ENCODE data around the gene BMP7. TPM values are rescaled to one million over a fixed set of nuclear protein-coding genes. Genes with fewer than 3 reads are reported as not detected.

The BMP7 gene
- total and polyA plus RNA-seq, 2 of the 13 experiments (the other 11 are each of a cell fraction or from before 2014, with no cell fraction given): not detected

- TF ChIP-seq ZIK1 (CRISPR knock-in tag; IDR thresholded peaks at IDR 0.05; ENCODE audit: borderline replicate concordance, low read depth): no peak
- no peak for TF ChIP-seq TEAD2 (CRISPR knock-in tag; IDR thresholded peaks at IDR 0.05)
- TF ChIP-seq TCF7 (IDR thresholded peaks at IDR 0.05; ENCODE audit: low read depth): no peak
Observed at GRCh38 chr20:57249772-57250171, 16.7 kb downstream of the BMP7 start (continued).

- Histone ChIP-seq H3K27me3 (ENCODE audit: control insufficient read depth in 1 of 2, insufficient read depth in 2 of 2, low read length in 2 of 2) (peaks cover 7 to 32% of the 10 kb centered on the region in 2 experiments; a peak in 4 of 5 replicates), H3K9me3 (ENCODE audit: low read length) (no peaks in the 10 kb centered on the region), H3K9ac (ENCODE audit: insufficient read depth, low read depth, low read length) (no peak overlapping the region), H3K4me1 (ENCODE audit: insufficient read depth, low read length) (no peaks in the 10 kb centered on the region), H3K4me3 (replicated peaks in 1 of 3; ENCODE audit: insufficient read depth in 1 of 3, low read depth in 2 of 3, low read length in 3 of 3) (no peak overlapping the region), H3K79me2 (ENCODE audit: insufficient read depth, low read length) (no peaks in the 10 kb centered on the region), H3K27ac (ENCODE audit: extremely low read length, insufficient read depth, low read length) (no peak overlapping the region), H2AFZ (ENCODE audit: low read length) (no peak overlapping the region), H3K4me2 (ENCODE audit: low read depth, low read length) (no peak overlapping the region), H4K20me1 (ENCODE audit: insufficient read depth, low read length) (no peaks in the 10 kb centered on the region), H3K36me3 (replicated peaks in 1 of 2; ENCODE audit: control insufficient read depth in 1 of 2, insufficient read depth in 2 of 2, low read length in 2 of 2) (no peaks in the 10 kb centered on the region)
- no peak for ATAC-seq
- intact Hi-C loops (cut with micrococcal nuclease; ENCODE audit: unreplicated experiment): loop anchor here (10.0 kb wide), 1 partner anchor 96 kb away; no protein-coding TSS in a partner anchor
- WGBS (ENCODE audit: low lambda C conversion rate): 46% methylated on average over 5 of the region's 5 CpGs
- TF ChIP-seq MEF2D (CRISPR knock-in tag; IDR thresholded peaks at IDR 0.05) (no peak), STAT6 (CRISPR knock-in tag; IDR thresholded peaks at IDR 0.05; ENCODE audit: borderline replicate concordance) (no peak), ZSCAN22 (CRISPR knock-in tag; IDR thresholded peaks at IDR 0.05) (no peak), GZF1 (CRISPR knock-in tag; IDR thresholded peaks at IDR 0.05) (no peak), ZNF678 (CRISPR knock-in tag; IDR thresholded peaks at IDR 0.05) (no peak), ZBTB3 (CRISPR knock-in tag; IDR thresholded peaks at IDR 0.05; ENCODE audit: borderline replicate concordance, low read depth) (no peak), ZKSCAN5 (CRISPR knock-in tag; IDR thresholded peaks at IDR 0.05) (no peak), ZFP62 (CRISPR knock-in tag; IDR thresholded peaks at IDR 0.05) (no peak), PRMT3 (CRISPR knock-in tag; IDR thresholded peaks at IDR 0.05; ENCODE audit: borderline replicate concordance, low read depth) (no peak), ZNF563 (CRISPR knock-in tag; IDR thresholded peaks at IDR 0.05) (no peak), NBN (conservative IDR thresholded peaks at IDR 0.05) (no peak), NR3C1 (CRISPR knock-in tag; IDR thresholded peaks at IDR 0.05) (no peak), SETDB1 (CRISPR knock-in tag; IDR thresholded peaks at IDR 0.05; ENCODE audit: borderline replicate concordance) (no peak)
- no TSS peak for BruUV-seq (replicated peaks)
- in situ Hi-C loops (cut with HindIII; ENCODE audit: extremely low pct_ligation_motif_present, low pct_unique_long_range_greater_than_20kb): no loop called here
- CTCF ChIA-PET (ENCODE audit: low intra/inter-chr PET ratio, low total read pairs): no interaction called here
- FAIRE-seq: no peak
- POLR2A ChIA-PET: no interaction called here
- DNase-seq (ENCODE audit: low spot score): no peak
Observed at GRCh38 chr20:57249073-57249472, 17.4 kb downstream of the BMP7 start.
